ENCODE results near the gene VGF. TPM values are rescaled to one million over a fixed set of nuclear protein-coding genes. Genes with fewer than 3 reads are reported as not detected.
A peak's percentile ranks its signal among the peaks of the same experiment; 100 is the strongest.

VGF gene
- polyA plus RNA-seq, 1 donor = 0.51 TPM

GRCh38 chr7:101165958-101166647 is 734 bp upstream of the VGF start:
- Histone ChIP-seq H3K4me1 (ENCODE audit: control insufficient read depth, insufficient read depth, low read length) (peaks cover 41% of the 10 kb centered on the region), H3K27me3 (ENCODE audit: control insufficient read depth, insufficient read depth, low read length) (peaks cover 87% of the 10 kb centered on the region), H3K9me3 (ENCODE audit: control insufficient read depth, low read depth, low read length) (peaks cover 16% of the 10 kb centered on the region), H3K36me3 (ENCODE audit: control insufficient read depth, insufficient read depth, low read length) (no peaks in the 10 kb centered on the region), H3K27ac (ENCODE audit: low read length) (no peak overlapping the region), H3K4me3 (ENCODE audit: low read length) (no peak overlapping the region)
- peak in 1 of 2 donors; percentile 14 for DNase-seq
- no CpG with 5 or more reads among the region's 38 CpGs for WGBS (ENCODE audit: insufficient coverage, low lambda C conversion rate)

- peaks cover 32% of the 10 kb centered on the region for H3K4me1 ChIP-seq (ENCODE audit: control insufficient read depth, insufficient read depth, low read length)
- DNase-seq = peak in 1 of 2 donors; percentile 38
- WGBS (ENCODE audit: insufficient coverage, low lambda C conversion rate) = no CpG with 5 or more reads among the region's 75 CpGs
- no peak overlapping the region for H3K4me3 ChIP-seq (ENCODE audit: low read length)
- peaks cover 12% of the 10 kb centered on the region for H3K9me3 ChIP-seq (ENCODE audit: control insufficient read depth, low read depth, low read length)
- H3K27me3 ChIP-seq (ENCODE audit: control insufficient read depth, insufficient read depth, low read length) = peaks cover 68% of the 10 kb centered on the region
- peaks cover 12% of the 10 kb centered on the region for H3K36me3 ChIP-seq (ENCODE audit: control insufficient read depth, insufficient read depth, low read length)
- H3K27ac ChIP-seq (ENCODE audit: low read length) = no peak overlapping the region
Measured at GRCh38 chr7:101164071-101164840, 1.1 kb downstream of the VGF start.

- Histone ChIP-seq H3K27ac (ENCODE audit: low read length) (no peak overlapping the region), H3K36me3 (ENCODE audit: control insufficient read depth, insufficient read depth, low read length) (peaks cover 19% of the 10 kb centered on the region), H3K9me3 (ENCODE audit: control insufficient read depth, low read depth, low read length) (peaks cover 12% of the 10 kb centered on the region), H3K4me3 (ENCODE audit: low read length) (peak overlapping the region; percentile 21), H3K4me1 (ENCODE audit: control insufficient read depth, insufficient read depth, low read length) (peaks cover 31% of the 10 kb centered on the region), H3K27me3 (ENCODE audit: control insufficient read depth, insufficient read depth, low read length) (peaks cover 61% of the 10 kb centered on the region)
- WGBS (ENCODE audit: insufficient coverage, low lambda C conversion rate) = no CpG with 5 or more reads among the region's 92 CpGs
- peak in 1 of 2 donors; percentile 28 for DNase-seq
Measured at GRCh38 chr7:101163279-101164070, 1.9 kb downstream of the VGF start.

- peaks cover 12% of the 10 kb centered on the region for H3K9me3 ChIP-seq (ENCODE audit: control insufficient read depth, low read depth, low read length)
- H3K4me3 ChIP-seq (ENCODE audit: low read length) = no peak overlapping the region
- DNase-seq = peak in 1 of 2 donors; percentile 74
- no CpG with 5 or more reads among the region's 74 CpGs for WGBS (ENCODE audit: insufficient coverage, low lambda C conversion rate)
- no peak overlapping the region for H3K27ac ChIP-seq (ENCODE audit: low read length)
- peaks cover 53% of the 10 kb centered on the region for H3K27me3 ChIP-seq (ENCODE audit: control insufficient read depth, insufficient read depth, low read length)
- peaks cover 25% of the 10 kb centered on the region for H3K36me3 ChIP-seq (ENCODE audit: control insufficient read depth, insufficient read depth, low read length)
- H3K4me1 ChIP-seq (ENCODE audit: control insufficient read depth, insufficient read depth, low read length) = peaks cover 31% of the 10 kb centered on the region
Measured at GRCh38 chr7:101162551-101163278, 2.7 kb downstream of the VGF start.

- Histone ChIP-seq H3K36me3 (ENCODE audit: control insufficient read depth, insufficient read depth, low read length) (peaks cover 33% of the 10 kb centered on the region), H3K4me3 (ENCODE audit: low read length) (no peak overlapping the region), H3K27ac (ENCODE audit: low read length) (no peak overlapping the region), H3K9me3 (ENCODE audit: control insufficient read depth, low read depth, low read length) (peaks cover 12% of the 10 kb centered on the region), H3K27me3 (ENCODE audit: control insufficient read depth, insufficient read depth, low read length) (peaks cover 45% of the 10 kb centered on the region), H3K4me1 (ENCODE audit: control insufficient read depth, insufficient read depth, low read length) (peaks cover 31% of the 10 kb centered on the region)
- DNase-seq = peak in 1 of 2 donors; percentile 1
- no CpG with 5 or more reads among the region's 17 CpGs for WGBS (ENCODE audit: insufficient coverage, low lambda C conversion rate)
Measured at GRCh38 chr7:101161692-101162471, 3.5 kb downstream of the VGF start.

- Histone ChIP-seq H3K36me3 (ENCODE audit: control insufficient read depth, insufficient read depth, low read length) (peaks cover 33% of the 10 kb centered on the region), H3K4me3 (ENCODE audit: low read length) (no peak overlapping the region), H3K27ac (ENCODE audit: low read length) (no peak overlapping the region), H3K9me3 (ENCODE audit: control insufficient read depth, low read depth, low read length) (peaks cover 10% of the 10 kb centered on the region), H3K4me1 (ENCODE audit: control insufficient read depth, insufficient read depth, low read length) (peaks cover 28% of the 10 kb centered on the region), H3K27me3 (ENCODE audit: control insufficient read depth, insufficient read depth, low read length) (peaks cover 35% of the 10 kb centered on the region)
- DNase-seq = peak in 1 of 2 donors; percentile 2
Measured at GRCh38 chr7:101160910-101161309, 4.5 kb downstream of the VGF start.

- Histone ChIP-seq H3K27ac (ENCODE audit: low read length) (no peak overlapping the region), H3K4me3 (ENCODE audit: low read length) (no peak overlapping the region)
- no CpG with 5 or more reads among the region's 31 CpGs for WGBS (ENCODE audit: insufficient coverage, low lambda C conversion rate)
Measured at GRCh38 chr7:101159696-101160674, 5.4 kb downstream of the VGF start.

GRCh38 chr7:101156866-101157589 is 8.3 kb downstream of the VGF start:
- DNase-seq = peak in 1 of 2 donors; percentile 38
- H3K9me3 ChIP-seq (ENCODE audit: control insufficient read depth, low read depth, low read length) = no peaks in the 10 kb centered on the region
- H3K27ac ChIP-seq (ENCODE audit: low read length) = no peak overlapping the region
- no peak overlapping the region for H3K4me3 ChIP-seq (ENCODE audit: low read length)
- H3K27me3 ChIP-seq (ENCODE audit: control insufficient read depth, insufficient read depth, low read length) = peaks cover 3% of the 10 kb centered on the region
- H3K4me1 ChIP-seq (ENCODE audit: control insufficient read depth, insufficient read depth, low read length) = peaks cover 12% of the 10 kb centered on the region
- 40% methylated on average over 2 of the region's 14 CpGs for WGBS (ENCODE audit: insufficient coverage, low lambda C conversion rate)
- H3K36me3 ChIP-seq (ENCODE audit: control insufficient read depth, insufficient read depth, low read length) = peaks cover 33% of the 10 kb centered on the region

More at GRCh38 chr7:101159696-101160674, 5.4 kb downstream of the VGF start:
- H3K36me3 ChIP-seq (ENCODE audit: control insufficient read depth, insufficient read depth, low read length) = peaks cover 33% of the 10 kb centered on the region
- H3K9me3 ChIP-seq (ENCODE audit: control insufficient read depth, low read depth, low read length) = peaks cover 6% of the 10 kb centered on the region
- no peak for DNase-seq
- peaks cover 26% of the 10 kb centered on the region for H3K27me3 ChIP-seq (ENCODE audit: control insufficient read depth, insufficient read depth, low read length)
- H3K4me1 ChIP-seq (ENCODE audit: control insufficient read depth, insufficient read depth, low read length) = peaks cover 28% of the 10 kb centered on the region

Measured in large intestine (tissue), 3 donors.